ENCODE results near the gene LRRC1.

The LRRC1 gene

DNA sequence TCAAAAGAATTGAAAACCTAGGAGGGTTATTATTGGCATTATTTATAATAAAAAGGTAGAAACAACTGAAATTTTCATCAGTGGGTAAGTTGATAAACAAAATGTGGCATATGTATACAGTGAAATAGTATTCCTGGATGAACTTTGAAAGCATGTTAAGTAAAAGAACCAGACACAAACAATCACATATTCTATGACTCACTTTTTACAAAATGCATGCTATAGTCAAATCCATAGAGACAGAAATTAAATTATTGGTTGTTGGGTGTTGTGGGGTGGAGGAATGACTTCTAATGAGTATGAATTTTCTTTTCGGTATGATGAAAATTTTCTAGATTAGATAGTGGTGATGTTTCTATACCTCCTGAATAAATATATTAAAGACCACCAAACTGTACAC, 94.6 kb downstream of the LRRC1 start:
- no peak for TF ChIP-seq CTCF (IDR thresholded peaks at IDR 0.05; ENCODE audit: low read depth, low read length, missing control alignments)
- no peak overlapping the region for H3K4me3 ChIP-seq (ENCODE audit: low read depth, low read length)
- DNase-seq (ENCODE audit: low read depth), result no peak

DNA sequence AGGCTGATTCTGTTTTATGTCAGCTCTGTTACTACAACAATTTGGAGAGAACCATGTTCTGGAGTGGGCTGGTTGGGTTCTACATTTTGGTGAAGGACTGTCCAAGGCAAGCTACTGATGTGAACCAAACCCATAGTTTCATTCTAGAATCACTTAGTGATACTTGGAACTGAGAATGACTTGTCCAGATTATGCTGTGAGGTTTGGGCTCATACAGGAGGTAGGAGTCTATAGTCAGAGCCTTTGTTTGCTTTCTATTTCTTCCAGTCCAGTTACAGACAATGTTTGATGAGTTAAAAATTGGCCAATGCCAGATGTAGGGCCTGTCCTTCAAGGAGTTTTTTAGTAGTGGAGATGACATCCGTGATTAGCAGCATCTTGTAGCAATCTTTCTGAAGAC, 97.9 kb downstream of the LRRC1 start:
- no peak overlapping the region for H3K4me3 ChIP-seq (ENCODE audit: low read depth, low read length)
- DNase-seq (ENCODE audit: low read depth), result no peak
- TF ChIP-seq CTCF (IDR thresholded peaks at IDR 0.05; ENCODE audit: low read depth, low read length, missing control alignments), result no peak

GRCh38 chr6:53894091-53894490, 99.3 kb downstream of the LRRC1 start:
- no peak overlapping the region for H3K4me3 ChIP-seq (ENCODE audit: low read depth, low read length)
- DNase-seq (ENCODE audit: low read depth), result peak; percentile 1
- no peak for TF ChIP-seq CTCF (IDR thresholded peaks at IDR 0.05; ENCODE audit: low read depth, low read length, missing control alignments)

DNA sequence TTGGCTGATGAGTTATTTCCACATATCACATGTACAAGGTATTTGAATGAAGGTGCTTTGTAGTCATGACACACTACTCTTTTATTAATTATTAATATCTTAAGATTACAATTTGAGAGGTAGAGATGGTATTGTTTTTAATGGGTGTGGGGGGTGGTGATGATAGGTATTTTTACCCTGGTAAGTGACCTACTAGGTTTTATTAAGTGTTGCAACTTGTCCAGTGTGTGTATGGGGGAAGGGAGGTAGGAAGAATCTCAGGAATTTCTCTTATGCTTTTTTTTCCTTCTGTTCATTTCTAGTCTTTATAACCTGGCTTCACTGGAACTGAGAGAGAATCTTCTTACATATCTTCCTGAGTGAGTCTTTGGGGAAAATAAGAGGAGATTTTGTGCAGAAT, 101.4 kb downstream of the LRRC1 start:
- no peak overlapping the region for H3K4me3 ChIP-seq (ENCODE audit: low read depth, low read length)
- TF ChIP-seq CTCF (IDR thresholded peaks at IDR 0.05; ENCODE audit: low read depth, low read length, missing control alignments), result no peak
- DNase-seq (ENCODE audit: low read depth), result no peak

GRCh38 chr6:53898026-53898795, 103.4 kb downstream of the LRRC1 start:
- no peak for TF ChIP-seq CTCF (IDR thresholded peaks at IDR 0.05; ENCODE audit: low read depth, low read length, missing control alignments)
- DNase-seq (ENCODE audit: low read depth), result no peak
- H3K4me3 ChIP-seq (ENCODE audit: low read depth, low read length), result no peak overlapping the region

GRCh38 chr6:53899512-53899911, 104.7 kb downstream of the LRRC1 start:
- no peak overlapping the region for H3K4me3 ChIP-seq (ENCODE audit: low read depth, low read length)
- no peak for DNase-seq (ENCODE audit: low read depth)
- no peak for TF ChIP-seq CTCF (IDR thresholded peaks at IDR 0.05; ENCODE audit: low read depth, low read length, missing control alignments)

- no peak for TF ChIP-seq CTCF (IDR thresholded peaks at IDR 0.05; ENCODE audit: low read depth, low read length, missing control alignments)
- no peak for DNase-seq (ENCODE audit: low read depth)
- no peak overlapping the region for H3K4me3 ChIP-seq (ENCODE audit: low read depth, low read length)
Observed at GRCh38 chr6:53903357-53903756, 108.6 kb downstream of the LRRC1 start.
